ENCODE data around the gene MOV10L1. TPM values are rescaled to one million over a fixed set of nuclear protein-coding genes. Genes with fewer than 3 reads are reported as not detected.

MOV10L1 gene
- total and polyA plus RNA-seq, 4 donors: 0.27 to 11.9 (median 0.43) TPM

DNA sequence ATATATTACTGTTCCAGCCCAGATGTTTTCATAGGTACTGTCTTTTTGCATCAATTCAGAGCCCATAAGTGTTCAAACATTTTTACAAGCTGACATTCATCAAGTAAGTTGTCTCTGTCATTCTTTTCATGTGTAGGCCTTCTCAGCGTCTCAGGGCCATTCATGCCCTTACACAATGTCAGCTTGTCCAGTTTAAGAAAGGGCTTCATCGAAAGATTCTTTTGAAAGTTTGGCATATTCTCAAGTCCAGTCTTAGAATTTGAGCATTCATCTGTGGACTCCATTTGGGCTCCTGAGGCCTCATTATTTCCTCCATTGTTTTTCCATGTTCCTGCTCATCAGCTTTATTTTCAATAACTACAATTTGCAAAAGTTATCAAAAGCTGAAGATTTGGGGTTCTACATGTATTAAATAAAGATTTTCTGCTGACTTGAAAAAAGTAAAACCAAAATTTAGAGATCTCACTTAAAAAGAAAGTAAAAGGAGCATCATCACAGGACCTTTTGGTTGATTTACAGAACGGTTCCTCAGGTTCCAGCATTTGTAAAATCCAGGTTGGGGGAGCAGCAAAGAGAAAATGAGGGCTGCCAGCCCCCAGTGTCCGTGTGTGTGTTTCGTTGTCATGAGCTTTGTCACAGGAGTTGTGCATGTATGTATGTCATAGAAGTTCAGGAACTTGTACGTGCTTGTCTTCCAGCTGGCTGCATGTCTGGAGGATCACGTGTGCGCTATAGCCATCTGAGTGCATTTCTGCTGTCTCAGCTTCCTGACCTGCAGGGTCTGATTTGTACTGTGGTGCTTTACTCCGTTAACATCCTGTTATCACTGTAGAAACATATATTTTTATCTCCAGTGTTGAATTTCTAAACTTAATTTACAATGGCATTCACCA, 15.6 kb downstream of the MOV10L1 start:
- peaks cover 0 to 6% (median 0%) of the 10 kb centered on the region in 5 donors for H3K4me1 ChIP-seq (ENCODE audit: control insufficient read depth in 5 of 5, insufficient read depth in 5 of 5, low read length in 5 of 5)
- peak overlapping the region in 1 of 2 donors; percentile 20 for H3K9ac ChIP-seq (ENCODE audit: insufficient read depth in 1 of 2, low read length in 2 of 2)
- ATAC-seq (ENCODE audit: insufficient read depth, low FRiP score) (no peak), DNase-seq (peak; percentile 66 to 91 (median 84))
- WGBS, 2 donors: 28 to 43% methylated on average over 9 of the region's 9 CpGs
- H3K27me3 ChIP-seq (ENCODE audit: control insufficient read depth in 3 of 3, insufficient read depth in 3 of 3, low read length in 2 of 3): no peaks in the 10 kb centered on the region
- no peaks in the 10 kb centered on the region for H3K36me3 ChIP-seq (ENCODE audit: control insufficient read depth in 4 of 4, insufficient read depth in 4 of 4, low read length in 4 of 4)
- no peak for TF ChIP-seq CTCF (IDR thresholded peaks at IDR 0.05; ENCODE audit: control extremely low read depth, extremely low read depth)
- H3K4me3 ChIP-seq: no peak overlapping the region
- no peak overlapping the region for H3K27ac ChIP-seq (ENCODE audit: low read depth in 1 of 2, low read length in 1 of 2)
- H3K9me3 ChIP-seq (ENCODE audit: control insufficient read depth in 4 of 4, insufficient read depth in 3 of 4, low read length in 3 of 4): no peaks in the 10 kb centered on the region

GRCh38 chr22:50107529-50107928, 17.7 kb downstream of the MOV10L1 start:
- Histone ChIP-seq H3K9ac (ENCODE audit: insufficient read depth in 1 of 2, low read length in 2 of 2) (no peak overlapping the region), H3K4me1 (ENCODE audit: control insufficient read depth in 5 of 5, insufficient read depth in 5 of 5, low read length in 5 of 5) (peaks cover 0 to 6% (median 0%) of the 10 kb centered on the region in 5 donors), H3K4me3 (no peak overlapping the region), H3K36me3 (ENCODE audit: control insufficient read depth in 4 of 4, insufficient read depth in 4 of 4, low read length in 4 of 4) (no peaks in the 10 kb centered on the region), H3K9me3 (ENCODE audit: control insufficient read depth in 4 of 4, insufficient read depth in 3 of 4, low read length in 3 of 4) (no peaks in the 10 kb centered on the region), H3K27ac (ENCODE audit: low read depth in 1 of 2, low read length in 1 of 2) (no peak overlapping the region), H3K27me3 (ENCODE audit: control insufficient read depth in 3 of 3, insufficient read depth in 3 of 3, low read length in 2 of 3) (no peaks in the 10 kb centered on the region)
- WGBS, 2 donors: 83 to 86% methylated on average over 9 of the region's 9 CpGs
- ATAC-seq (ENCODE audit: insufficient read depth, low FRiP score) (no peak), DNase-seq (no peak)
- no peak for TF ChIP-seq CTCF (IDR thresholded peaks at IDR 0.05; ENCODE audit: control extremely low read depth, extremely low read depth)

GRCh38 chr22:50111056-50111455, 21.2 kb downstream of the MOV10L1 start:
- no peak overlapping the region for H3K9ac ChIP-seq (ENCODE audit: insufficient read depth in 1 of 2, low read length in 2 of 2)
- ATAC-seq (ENCODE audit: insufficient read depth, low FRiP score): no peak
- 60 to 83% methylated on average over 1 of the region's 1 CpG for WGBS, 2 donors
- H3K27me3 ChIP-seq (ENCODE audit: control insufficient read depth in 3 of 3, insufficient read depth in 3 of 3, low read length in 2 of 3): no peaks in the 10 kb centered on the region
- no peaks in the 10 kb centered on the region for H3K9me3 ChIP-seq (ENCODE audit: control insufficient read depth in 4 of 4, insufficient read depth in 3 of 4, low read length in 3 of 4)
- peaks cover 0 to 21% (median 6%) of the 10 kb centered on the region in 5 donors for H3K4me1 ChIP-seq (ENCODE audit: control insufficient read depth in 5 of 5, insufficient read depth in 5 of 5, low read length in 5 of 5)
- no peak overlapping the region for H3K27ac ChIP-seq (ENCODE audit: low read depth in 1 of 2, low read length in 1 of 2)
- DNase-seq: no peak
- TF ChIP-seq CTCF (IDR thresholded peaks at IDR 0.05; ENCODE audit: control extremely low read depth, extremely low read depth): no peak
- H3K36me3 ChIP-seq (ENCODE audit: control insufficient read depth in 4 of 4, insufficient read depth in 4 of 4, low read length in 4 of 4): no peaks in the 10 kb centered on the region
- no peak overlapping the region for H3K4me3 ChIP-seq
